HL-60 (cell line): Measurements from ENCODE around the gene C17orf100.

Experiments used
- GABPA ChIP-seq: IDR thresholded peaks from 2 replicates; pipeline ENCODE4 v1.6.1; 2012; ENCODE audit warnings: low read depth
- POLR2AphosphoS5 ChIP-seq: IDR thresholded peaks from 2 replicates; pipeline ENCODE4 v1.6.1; 2012; ENCODE audit warnings: low read depth
- TF ChIP-seq, protein P1 (sequence below): IDR thresholded peaks from one replicate; pipeline ENCODE4 v1.5.1; 2011; ENCODE audit warnings: low read length, control low read depth, inconsistent platforms; ENCODE audit not compliant: insufficient read depth

DNA sequence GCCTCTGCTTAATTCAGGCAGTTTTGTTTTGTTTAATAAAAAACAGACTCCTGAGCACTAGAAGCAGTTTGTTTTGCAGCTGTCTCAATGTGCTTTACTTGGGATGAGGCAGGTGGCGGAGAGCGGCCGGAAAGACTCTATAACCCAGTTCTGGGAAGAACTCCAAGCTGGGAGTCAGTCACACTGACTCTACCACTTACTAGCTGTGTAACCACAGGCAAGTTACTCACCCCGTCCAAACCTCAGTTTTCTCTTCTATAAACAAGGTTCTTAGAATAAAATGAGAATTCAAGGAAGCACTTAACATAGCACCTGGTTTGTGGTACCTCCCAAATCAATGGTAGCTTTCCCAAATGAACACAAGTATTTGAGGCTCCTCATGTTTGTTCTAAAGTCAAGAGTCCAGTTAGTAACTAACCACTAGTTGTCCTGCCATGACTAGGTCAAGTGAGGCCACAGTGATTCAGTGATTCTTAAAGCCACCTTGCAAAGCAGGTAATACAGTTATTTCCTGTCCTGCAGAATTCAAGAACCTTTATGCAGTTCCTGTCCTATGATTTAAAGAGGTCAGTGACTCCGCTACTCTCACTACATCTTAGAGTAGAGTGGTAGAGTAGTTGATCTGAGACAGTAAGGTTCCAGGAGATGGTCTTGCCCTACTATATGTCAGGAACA is 8.0 kb upstream of the C17orf100 start:
- TF ChIP-seq, protein P1, sequence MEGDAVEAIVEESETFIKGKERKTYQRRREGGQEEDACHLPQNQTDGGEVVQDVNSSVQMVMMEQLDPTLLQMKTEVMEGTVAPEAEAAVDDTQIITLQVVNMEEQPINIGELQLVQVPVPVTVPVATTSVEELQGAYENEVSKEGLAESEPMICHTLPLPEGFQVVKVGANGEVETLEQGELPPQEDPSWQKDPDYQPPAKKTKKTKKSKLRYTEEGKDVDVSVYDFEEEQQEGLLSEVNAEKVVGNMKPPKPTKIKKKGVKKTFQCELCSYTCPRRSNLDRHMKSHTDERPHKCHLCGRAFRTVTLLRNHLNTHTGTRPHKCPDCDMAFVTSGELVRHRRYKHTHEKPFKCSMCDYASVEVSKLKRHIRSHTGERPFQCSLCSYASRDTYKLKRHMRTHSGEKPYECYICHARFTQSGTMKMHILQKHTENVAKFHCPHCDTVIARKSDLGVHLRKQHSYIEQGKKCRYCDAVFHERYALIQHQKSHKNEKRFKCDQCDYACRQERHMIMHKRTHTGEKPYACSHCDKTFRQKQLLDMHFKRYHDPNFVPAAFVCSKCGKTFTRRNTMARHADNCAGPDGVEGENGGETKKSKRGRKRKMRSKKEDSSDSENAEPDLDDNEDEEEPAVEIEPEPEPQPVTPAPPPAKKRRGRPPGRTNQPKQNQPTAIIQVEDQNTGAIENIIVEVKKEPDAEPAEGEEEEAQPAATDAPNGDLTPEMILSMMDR: no peak
- TF ChIP-seq GABPA (no peak), POLR2AphosphoS5 (no peak)
